Omental fat pad (tissue), 4 donors: ENCODE data around the gene DNAJC17. TPM values are rescaled to one million over a fixed set of nuclear protein-coding genes. Genes with fewer than 3 reads are reported as not detected.
A peak's percentile ranks its signal among the peaks of the same experiment; 100 is the strongest.

Experiments used
- ATAC-seq: fragments of 150-250 bp; one replicate; pipeline ENCODE4 v1.9.1; 2016; ENCODE audit warnings: mild to moderate bottlenecking, moderate library complexity; ENCODE audit not compliant: low FRiP score
- DNase-seq: peaks from one replicate; pipeline ENCODE4 v3.0.0-alpha.2; 2019; ENCODE audit warnings: low spot score
- CTCF ChIP-seq, 3 donors: fragments of 450-650 bp; IDR thresholded peaks; one replicate each; pipeline ENCODE4 v1.5.1; 2016 to 2017; ENCODE audit warnings: antibody characterized with exemption in 3 of 3, mild to moderate bottlenecking in 3 of 3, moderate library complexity in 2 of 3
- total RNA-seq, 4 donors: library from RNA; depleted of rRNA; stranded (reverse); fragments of >200 nt; gene quantifications; one replicate each; pipeline ENCODE4 v1.1.0, GENCODE V29; 2016

Gene DNAJC17
- total RNA-seq, 4 donors from 2014 or later, result 8.8 to 21.1 (median 17.1) TPM

GRCh38 chr15:40762919-40763800 is 44.1 kb downstream of the DNAJC17 start:
- ATAC-seq (peak; percentile 42), DNase-seq (peak; percentile 76)
- no peak for TF ChIP-seq CTCF (IDR thresholded peaks at IDR 0.05)

GRCh38 chr15:40759961-40760360 is 47.3 kb downstream of the DNAJC17 start:
- DNase-seq, result no peak
- ATAC-seq, result no peak
- TF ChIP-seq CTCF (IDR thresholded peaks at IDR 0.05), result no peak

GRCh38 chr15:40756938-40757337 is 50.3 kb downstream of the DNAJC17 start:
- no peak for TF ChIP-seq CTCF (IDR thresholded peaks at IDR 0.05)
- ATAC-seq (no peak), DNase-seq (no peak)

GRCh38 chr15:40755812-40756208 is 51.5 kb downstream of the DNAJC17 start:
- DNase-seq, result no peak
- no peak for TF ChIP-seq CTCF (IDR thresholded peaks at IDR 0.05)
- ATAC-seq, result no peak

- DNase-seq (peak; percentile 78), ATAC-seq (peak; percentile 98)
- no peak for TF ChIP-seq CTCF (IDR thresholded peaks at IDR 0.05)
Measured at GRCh38 chr15:40754883-40755811, 52.1 kb downstream of the DNAJC17 start, which contains the start of gene RMDN3. Gene RMDN3, minus strand, starts transcription at chr15:40755254. Its CDS starts 471 bp downstream, at chr15:40754783.

GRCh38 chr15:40754574-40754882 is 52.7 kb downstream of the DNAJC17 start:
- no peak for TF ChIP-seq CTCF (IDR thresholded peaks at IDR 0.05)
- DNase-seq (no peak), ATAC-seq (peak; percentile 60)
